ENCODE data around the gene ZNF446.

GRCh38 chr19:58474997-58475713 lies 997 bp upstream of the ZNF446 start:
- TF ChIP-seq, protein P1, sequence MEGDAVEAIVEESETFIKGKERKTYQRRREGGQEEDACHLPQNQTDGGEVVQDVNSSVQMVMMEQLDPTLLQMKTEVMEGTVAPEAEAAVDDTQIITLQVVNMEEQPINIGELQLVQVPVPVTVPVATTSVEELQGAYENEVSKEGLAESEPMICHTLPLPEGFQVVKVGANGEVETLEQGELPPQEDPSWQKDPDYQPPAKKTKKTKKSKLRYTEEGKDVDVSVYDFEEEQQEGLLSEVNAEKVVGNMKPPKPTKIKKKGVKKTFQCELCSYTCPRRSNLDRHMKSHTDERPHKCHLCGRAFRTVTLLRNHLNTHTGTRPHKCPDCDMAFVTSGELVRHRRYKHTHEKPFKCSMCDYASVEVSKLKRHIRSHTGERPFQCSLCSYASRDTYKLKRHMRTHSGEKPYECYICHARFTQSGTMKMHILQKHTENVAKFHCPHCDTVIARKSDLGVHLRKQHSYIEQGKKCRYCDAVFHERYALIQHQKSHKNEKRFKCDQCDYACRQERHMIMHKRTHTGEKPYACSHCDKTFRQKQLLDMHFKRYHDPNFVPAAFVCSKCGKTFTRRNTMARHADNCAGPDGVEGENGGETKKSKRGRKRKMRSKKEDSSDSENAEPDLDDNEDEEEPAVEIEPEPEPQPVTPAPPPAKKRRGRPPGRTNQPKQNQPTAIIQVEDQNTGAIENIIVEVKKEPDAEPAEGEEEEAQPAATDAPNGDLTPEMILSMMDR (IDR thresholded peaks at IDR 0.05): no peak
- no peak for TF ChIP-seq POLR2A (IDR thresholded peaks at IDR 0.05)

All from right lobe of liver (tissue), 4 donors.